HG02870 (cell line): ENCODE data around the gene GGPS1.
"Not testable (repeated sequence)": the region's sequence is repeated elsewhere in the genome, so short reads cannot be mapped to it uniquely, and the experiment has no call there.

Experiments
- ATAC-seq: cut with Tn5 transposase; IDR thresholded peaks from one replicate; pipeline ENCODE4 v1.9.1; 2021; ENCODE audit warnings: mild to moderate bottlenecking, moderate library complexity; ENCODE audit not compliant: unreplicated experiment

The GGPS1 gene

GRCh38 chr1:235328271-235329138, at the start of gene GGPS1:
Gene GGPS1 (plus strand): TSS chr1:235328570. CDS start chr1:235335265, 6,695 bp downstream.
- peak; percentile 73 for ATAC-seq

- no peak for ATAC-seq
These were observed 49.5 kb upstream of the GGPS1 start for GRCh38 chr1:235278915-235279292.

GRCh38 chr1:235279694-235280093, 48.7 kb upstream of the GGPS1 start:
- ATAC-seq, result no peak

- ATAC-seq, result no peak
These were observed 47.9 kb upstream of the GGPS1 start for GRCh38 chr1:235280467-235280866.

GRCh38 chr1:235283636-235284035, 44.7 kb upstream of the GGPS1 start:
- not testable (repeated sequence) for ATAC-seq

- no peak for ATAC-seq
These were observed 44.1 kb upstream of the GGPS1 start for GRCh38 chr1:235284231-235284769.

- ATAC-seq, result no peak
These were observed 41.7 kb upstream of the GGPS1 start for GRCh38 chr1:235286667-235287066.

GRCh38 chr1:235287208-235287882, 41.0 kb upstream of the GGPS1 start:
- ATAC-seq, result no peak

GRCh38 chr1:235289859-235290739, 38.3 kb upstream of the GGPS1 start:
- ATAC-seq, result no peak

- ATAC-seq, result no peak
These were observed 37.4 kb upstream of the GGPS1 start for GRCh38 chr1:235290740-235291502.

GRCh38 chr1:235291599-235292091, 36.7 kb upstream of the GGPS1 start:
- ATAC-seq, result no peak

- no peak for ATAC-seq
These were observed 35.6 kb upstream of the GGPS1 start for GRCh38 chr1:235292790-235293189.

GRCh38 chr1:235293322-235293942, 34.9 kb upstream of the GGPS1 start:
- ATAC-seq, result no peak

GRCh38 chr1:235295902-235296350, 32.4 kb upstream of the GGPS1 start:
- no peak for ATAC-seq

- ATAC-seq, result no peak
These were observed 31.6 kb upstream of the GGPS1 start for GRCh38 chr1:235296729-235297128.

GRCh38 chr1:235297579-235297978, 30.8 kb upstream of the GGPS1 start:
- ATAC-seq, result no peak

- no peak for ATAC-seq
These were observed 29.6 kb upstream of the GGPS1 start for GRCh38 chr1:235298758-235299157.

GRCh38 chr1:235299169-235299858, 29.1 kb upstream of the GGPS1 start:
- ATAC-seq, result no peak

GRCh38 chr1:235302143-235302542, 26.2 kb upstream of the GGPS1 start:
- no peak for ATAC-seq
